Right lung (tissue), 5 donors: ENCODE measurements around the gene HBA2. TPM values are rescaled to one million over a fixed set of nuclear protein-coding genes. Genes with fewer than 3 reads are reported as not detected.
"Not testable (repeated sequence)": the region's sequence is repeated elsewhere in the genome, so short reads cannot be mapped to it uniquely, and the experiment has no call there.

ENCODE experiments used
- DNase-seq, 2 donors: peaks; one replicate each; pipeline ENCODE4 v3.0.0-alpha.2; 2013
- polyA plus RNA-seq, 5 donors: library from polyadenylated mRNA; unstranded; fragments of 120-200 nt; gene quantifications; one replicate each; pipeline versions ENCODE4 v1.2.1 to v1.2.3, GENCODE V29; 2013; ENCODE audit warnings: inconsistent platforms in 1 of 5, low replicate concordance in 1 of 5; ENCODE audit not compliant: insufficient read length in 5 of 5, insufficient read depth in 1 of 5

The HBA2 gene
- polyA plus RNA-seq, 5 donors, result 1,399 to 4,244 (median 2,803) TPM

DNA sequence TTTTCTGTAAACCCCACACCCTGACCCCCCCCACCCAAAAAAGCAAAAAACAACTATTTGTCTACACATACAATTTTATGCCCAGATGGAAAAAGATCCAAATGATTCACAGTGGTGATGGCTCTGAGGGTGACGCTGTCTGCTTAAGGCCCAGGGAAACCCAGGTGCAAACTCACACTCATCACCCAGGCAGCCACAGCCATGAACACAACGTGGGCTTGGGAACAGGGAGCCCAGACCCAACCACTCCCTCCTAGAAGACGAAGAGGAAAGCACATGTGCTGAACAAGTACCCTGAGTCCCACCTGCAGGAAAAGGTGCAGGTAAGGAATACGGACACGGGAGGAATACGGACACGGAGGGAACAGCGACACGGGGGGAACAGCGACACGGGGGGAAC, 13.0 kb downstream of the HBA2 start:
- DNase-seq, result no peak

DNA sequence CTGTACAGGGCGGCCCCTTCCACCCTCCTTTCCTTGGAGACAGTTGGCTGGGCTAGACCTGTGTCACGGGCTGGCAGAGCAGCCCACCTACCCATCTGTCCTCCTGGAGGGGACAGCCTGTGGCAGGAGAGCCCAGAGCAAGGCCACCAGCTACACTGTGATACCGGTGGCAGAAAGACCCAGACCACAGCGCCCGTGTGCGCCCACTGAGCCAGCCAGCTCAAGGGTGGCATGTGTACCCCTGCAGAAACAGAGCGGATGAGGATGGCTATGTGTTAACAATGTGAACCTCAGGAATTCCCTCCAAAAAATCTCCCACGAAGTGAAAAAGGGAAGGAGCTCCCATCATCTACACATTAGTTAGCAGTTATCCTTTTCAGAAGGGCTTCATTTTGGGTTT, 14.7 kb downstream of the HBA2 start:
- no peak for DNase-seq

DNA sequence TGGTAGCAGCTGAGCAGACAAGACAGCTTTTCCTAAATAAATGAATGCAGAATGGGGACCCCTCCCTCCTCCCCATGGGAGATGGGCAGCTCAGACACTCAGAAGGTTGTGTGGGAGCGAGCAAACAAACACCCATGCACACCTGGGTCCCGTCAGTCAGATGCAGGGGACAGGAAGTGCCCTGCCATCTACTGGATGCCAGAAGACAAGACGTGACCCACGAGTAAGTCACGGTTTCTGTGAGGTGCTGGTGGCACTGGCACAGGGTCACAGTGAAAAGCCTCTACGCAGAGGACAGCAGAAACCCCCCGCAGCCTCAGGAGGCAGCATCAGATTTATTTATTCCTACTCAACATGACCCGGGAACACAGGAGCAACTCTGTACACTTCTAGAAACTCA, 16.0 kb downstream of the HBA2 start:
- DNase-seq, result no peak

DNA sequence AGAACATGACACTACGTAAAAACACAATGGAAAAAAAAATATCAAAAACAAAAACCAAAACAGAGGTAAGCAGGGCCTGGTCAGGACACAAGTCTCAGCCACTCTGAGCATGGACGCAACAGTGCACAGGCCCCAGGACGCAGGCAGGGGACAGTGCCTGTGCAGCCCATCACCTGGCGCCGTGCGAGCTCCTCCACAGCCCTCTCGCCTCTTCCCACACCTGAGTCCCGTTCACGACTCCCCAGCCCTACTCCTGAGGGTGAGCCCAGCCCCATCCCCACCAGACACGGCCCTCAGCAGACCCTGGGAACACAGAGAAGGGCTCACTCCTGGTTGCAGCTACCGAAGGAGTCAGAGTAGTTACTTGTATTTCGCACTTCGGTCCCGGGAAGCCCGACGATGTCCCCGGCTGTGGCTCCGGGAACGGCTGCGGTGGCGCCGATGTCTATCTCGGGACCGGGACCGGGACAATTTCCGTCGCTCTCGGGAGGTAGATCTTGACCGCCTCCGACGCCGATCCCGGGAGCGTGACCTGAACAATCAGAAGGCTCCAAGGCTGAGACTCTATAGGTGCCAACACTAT, 17.0 kb downstream of the HBA2 start:
- no peak for DNase-seq

DNA sequence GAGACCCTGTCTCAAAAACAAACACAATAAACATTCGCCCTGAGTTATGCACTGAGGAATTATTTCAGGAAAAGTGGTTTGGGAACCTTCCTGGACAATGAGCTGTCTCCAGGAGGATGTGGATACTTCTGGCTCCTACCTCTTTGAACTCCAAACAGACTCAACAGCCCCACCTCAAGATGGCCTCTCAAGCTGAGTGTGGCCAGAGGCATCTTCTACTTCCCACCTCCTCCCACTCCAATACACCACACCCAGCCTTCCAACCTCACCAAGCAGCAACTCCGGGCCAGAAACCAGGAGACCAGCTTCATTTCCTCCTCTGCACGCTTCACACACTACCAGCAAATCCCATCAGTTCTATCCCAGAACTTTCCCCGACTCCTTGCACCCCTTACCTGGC, 19.2 kb downstream of the HBA2 start:
- no peak for DNase-seq

DNA sequence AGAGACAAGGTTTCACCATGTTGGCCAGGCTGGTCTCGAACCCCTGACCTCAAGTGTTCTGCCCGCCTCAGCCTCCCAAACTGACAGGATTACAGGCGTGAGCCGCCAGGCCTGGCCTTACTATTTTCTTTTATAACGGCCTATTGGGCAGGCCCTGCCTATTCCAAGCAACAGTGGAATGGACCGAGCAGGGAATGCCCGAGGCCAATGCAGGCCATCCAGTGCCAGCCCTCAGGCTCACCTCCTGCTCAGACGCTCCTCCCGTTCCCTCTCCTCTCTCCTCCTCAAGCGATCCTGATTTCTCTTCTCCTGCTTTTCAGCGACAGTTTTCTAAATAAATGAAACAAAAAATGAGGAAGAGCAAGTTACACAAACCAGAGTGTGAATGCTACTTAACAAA, 20.0 kb downstream of the HBA2 start:
- no peak for DNase-seq

DNA sequence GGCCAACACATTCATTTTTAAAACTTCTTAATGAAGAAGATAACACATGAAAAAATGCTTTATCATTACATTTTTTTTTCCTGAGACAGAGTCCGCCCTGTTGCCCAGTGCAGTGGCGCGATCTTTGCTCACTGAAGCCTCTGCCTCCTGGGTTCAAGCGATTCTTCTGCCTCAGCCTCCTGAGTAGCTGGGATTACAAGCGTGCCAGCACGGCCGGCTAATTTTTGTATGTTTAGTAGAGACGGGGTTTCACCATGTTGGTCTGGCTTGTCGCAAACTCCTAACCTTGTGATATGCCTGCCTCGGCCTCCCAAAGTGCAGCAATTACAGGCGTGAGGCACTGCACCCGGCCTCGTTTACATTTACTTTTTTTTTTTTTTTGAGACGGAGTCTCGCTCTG, 20.8 kb downstream of the HBA2 start:
- DNase-seq, result no peak

DNA sequence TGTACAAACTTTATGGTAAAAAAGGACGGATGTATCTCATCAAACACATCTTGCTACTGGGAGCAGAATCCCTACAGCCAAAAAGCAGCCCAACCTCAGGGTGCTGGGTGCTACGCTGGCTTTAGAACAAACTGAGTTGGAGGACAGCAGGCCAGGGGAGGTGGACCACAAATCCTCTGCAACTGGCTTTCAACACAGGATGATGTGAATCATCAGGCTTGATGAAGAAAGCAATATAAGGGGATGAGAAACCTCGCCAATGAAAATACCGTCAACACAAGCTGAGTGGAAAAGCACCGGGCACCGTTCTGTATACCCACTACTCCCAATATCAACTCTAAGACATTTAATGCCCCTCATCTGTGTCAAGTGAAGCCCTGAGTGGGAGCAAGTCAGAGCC, 21.8 kb downstream of the HBA2 start:
- no peak for DNase-seq

DNA sequence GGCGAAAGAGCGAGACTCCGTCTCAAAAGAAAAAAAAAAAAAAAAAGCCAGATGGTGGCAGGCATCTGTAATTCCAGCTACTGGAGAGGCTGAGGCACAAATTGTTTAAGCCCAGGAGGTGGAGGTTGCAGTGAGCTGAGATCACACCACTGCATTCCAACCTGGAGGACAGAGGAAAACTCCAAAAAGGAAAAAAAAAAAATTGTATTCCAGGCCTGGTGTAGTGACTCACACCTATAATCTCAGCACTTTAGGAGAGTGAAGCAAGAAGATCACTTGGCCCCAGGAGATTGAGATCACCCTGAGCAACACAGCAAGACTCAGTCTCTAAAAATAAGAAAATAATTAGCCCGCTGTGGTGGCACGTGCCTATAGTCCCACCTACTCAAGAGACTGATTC, 27.7 kb downstream of the HBA2 start:
- no peak for DNase-seq

DNA sequence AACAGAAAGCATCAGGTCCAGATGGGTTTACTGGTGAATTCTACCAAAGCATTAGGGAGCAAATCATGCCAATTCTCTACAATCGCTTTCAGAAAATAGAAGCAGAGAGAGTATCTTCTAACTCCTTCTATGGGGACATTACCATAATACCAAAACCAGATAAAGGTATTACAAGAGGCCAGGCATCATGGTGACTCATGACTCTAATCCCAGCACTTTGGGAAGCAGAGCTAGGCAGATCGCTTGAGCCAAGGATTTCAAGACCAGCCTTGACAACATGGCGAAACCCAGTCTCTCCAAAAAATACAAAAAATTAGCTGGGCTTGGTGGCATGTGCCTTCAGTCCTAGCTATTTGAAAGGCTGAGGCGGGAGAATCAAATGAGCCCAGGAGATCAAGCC, 30.6 kb downstream of the HBA2 start:
- no peak for DNase-seq

DNA sequence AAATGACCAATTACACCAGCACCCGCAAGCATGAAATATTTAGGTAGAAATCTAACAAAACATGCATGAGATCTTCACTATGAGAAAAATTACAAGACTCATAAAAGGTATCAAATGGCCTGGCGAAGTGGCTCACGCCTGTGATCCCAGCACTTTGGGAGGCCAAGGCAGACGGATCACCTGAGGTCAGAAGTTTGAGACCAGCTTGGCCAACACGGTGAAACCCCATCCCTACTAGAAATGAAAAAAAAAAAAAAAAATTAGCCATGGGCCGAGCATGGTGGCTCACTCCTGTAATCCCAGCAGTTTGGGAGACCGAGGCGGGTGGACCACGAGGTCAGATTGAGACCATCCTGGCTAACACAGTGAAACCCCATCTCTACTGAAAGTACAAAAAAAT, 31.4 kb downstream of the HBA2 start:
- not testable (repeated sequence) for DNase-seq

DNA sequence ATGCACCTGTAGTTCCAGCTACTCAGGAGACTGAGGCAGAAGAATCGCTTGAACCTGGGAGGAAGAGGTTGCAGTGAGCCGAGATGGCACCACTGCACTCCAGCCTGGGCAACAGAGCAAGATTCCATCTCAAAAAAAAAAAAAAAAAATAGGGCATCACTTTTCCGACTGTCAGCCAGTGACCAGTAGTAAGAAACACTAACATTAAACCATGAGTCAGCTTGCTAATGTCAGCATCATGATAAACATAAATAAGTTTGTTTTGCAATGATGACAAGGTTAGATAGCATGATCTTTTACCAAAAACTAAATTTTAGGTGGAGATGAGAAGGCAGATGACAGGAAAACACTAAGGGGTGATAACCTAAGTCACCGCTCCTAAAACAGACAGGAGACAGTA, 36.7 kb downstream of the HBA2 start:
- not testable (repeated sequence) for DNase-seq

DNA sequence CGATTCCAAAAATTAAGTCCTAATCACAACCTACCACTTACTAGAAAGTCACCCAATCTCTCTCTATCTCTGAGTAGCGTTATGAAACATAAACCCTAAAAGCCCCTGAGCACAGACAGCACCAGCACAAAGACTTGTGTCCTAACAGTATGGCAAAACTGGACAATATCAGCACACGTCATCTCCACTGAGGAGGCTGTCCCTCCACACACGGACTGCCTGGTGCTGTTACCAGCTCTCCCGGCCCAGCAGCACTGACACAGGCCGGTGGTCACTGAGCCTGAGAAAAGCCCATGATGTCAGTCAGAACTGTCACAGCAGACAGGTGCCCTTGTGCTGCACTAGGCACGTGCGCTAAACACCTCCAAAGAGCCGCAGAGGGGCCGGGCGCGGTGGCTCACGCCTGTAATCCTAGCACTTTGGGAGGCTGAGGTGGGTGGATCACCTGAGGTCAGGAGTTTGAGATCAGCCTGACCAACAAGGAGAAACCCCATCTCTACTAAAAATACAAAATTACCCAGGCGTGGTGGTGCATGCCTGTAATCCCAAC, 39.0 kb downstream of the HBA2 start:
- not testable (repeated sequence) for DNase-seq

DNA sequence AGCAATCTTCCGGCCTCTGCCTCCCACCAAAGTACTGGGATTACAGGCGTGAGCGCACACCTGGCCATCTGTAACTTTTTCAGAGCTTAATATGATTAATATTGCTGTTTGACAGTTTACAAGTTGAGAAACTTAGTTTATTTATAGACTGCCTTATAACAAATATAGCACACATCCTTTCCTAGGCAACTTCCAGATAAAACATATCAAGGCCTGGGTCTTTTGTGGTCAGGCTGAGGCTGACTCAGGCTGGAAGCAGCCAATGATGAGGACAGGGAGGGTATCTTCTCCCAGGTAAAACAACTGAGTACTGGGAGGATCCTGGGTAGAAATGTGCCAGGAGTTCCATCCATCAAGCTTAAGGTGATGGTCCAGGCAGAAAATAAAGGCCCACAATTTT, 40.3 kb downstream of the HBA2 start:
- no peak for DNase-seq

DNA sequence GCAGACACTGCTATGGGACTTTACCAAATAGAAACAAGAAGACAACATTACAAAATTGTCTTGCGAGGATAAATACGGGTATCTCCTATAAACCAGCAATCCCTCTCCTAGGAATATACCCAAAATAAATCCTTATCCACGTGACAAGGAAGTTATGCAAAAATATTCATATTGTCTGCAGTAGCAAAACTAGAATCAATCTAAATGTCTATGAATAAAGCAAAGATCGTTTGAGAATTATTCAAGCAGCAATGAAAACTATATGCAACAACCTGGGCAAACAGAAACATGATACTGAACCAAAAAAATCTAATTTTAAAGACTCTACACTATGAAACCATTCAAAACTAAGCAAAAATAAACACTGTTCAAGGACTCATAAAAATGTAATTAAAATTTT, 47.3 kb downstream of the HBA2 start:
- no peak for DNase-seq

Other genes starting within 250 kb of the HBA2 start
- gene POLR3K, start 119.3 kb upstream of the HBA2 start, polyA plus RNA-seq, result 10 to 100 TPM in 3 of 5 donors, 1 to 10 TPM in 2; 9.0 to 13.7 (median 10.6) TPM
- gene SNRNP25, start 119.0 kb upstream of the HBA2 start, polyA plus RNA-seq, result 10 to 100 TPM; 35.8 to 57.7 (median 37.3) TPM
- gene RHBDF1, start 100.2 kb upstream of the HBA2 start, polyA plus RNA-seq, result 10 to 100 TPM; 32.1 to 48.2 (median 43.1) TPM
- 10 to 100 TPM; 19.5 to 50.8 (median 26.3) TPM for gene MPG, start 94.7 kb upstream of the HBA2 start, polyA plus RNA-seq
- gene NPRL3, start 34.2 kb upstream of the HBA2 start, polyA plus RNA-seq, result 10 to 100 TPM; 26.8 to 37.3 (median 30.2) TPM
- gene HBZ, start 20.2 kb upstream of the HBA2 start, polyA plus RNA-seq, result 1 to 10 TPM in 4 of 5 donors, under 1 TPM in 1; 0.69 to 6.9 (median 4.8) TPM
- 10 to 100 TPM in 2 of 5 donors, 1 to 10 TPM in 3; 2.4 to 19.6 (median 7.0) TPM for gene HBM, start 6.9 kb upstream of the HBA2 start, polyA plus RNA-seq
- 1,000 to 10,000 TPM in 4 of 5 donors, 100 to 1,000 TPM in 1; 605 to 2,429 (median 1,859) TPM for gene HBA1, start 3.8 kb downstream of the HBA2 start, polyA plus RNA-seq
- 1 to 10 TPM in 3 of 5 donors, under 1 TPM in 2; 0.36 to 1.9 (median 1.1) TPM for gene HBQ1, start 7.6 kb downstream of the HBA2 start, polyA plus RNA-seq
- gene LUC7L, start 56.6 kb downstream of the HBA2 start, polyA plus RNA-seq, result 100 to 1,000 TPM; 121 to 164 (median 135) TPM
- 10 to 100 TPM; 43.7 to 60.7 (median 49.0) TPM for gene FAM234A, start 61.9 kb downstream of the HBA2 start, polyA plus RNA-seq
- gene RGS11, start 103.1 kb downstream of the HBA2 start, polyA plus RNA-seq, result 1 to 10 TPM; 2.0 to 5.4 (median 4.8) TPM
- gene ARHGDIG, start 107.7 kb downstream of the HBA2 start, polyA plus RNA-seq, result 1 to 10 TPM in 2 of 5 donors, under 1 TPM in 3; 0.33 to 2.4 (median 0.69) TPM
- gene PDIA2, start 110.3 kb downstream of the HBA2 start, polyA plus RNA-seq, result under 1 TPM; 0.25 to 0.99 (median 0.49) TPM
- 10 to 100 TPM; 12.0 to 23.1 (median 17.7) TPM for gene AXIN1, start 179.8 kb downstream of the HBA2 start, polyA plus RNA-seq
- 10 to 100 TPM; 44.1 to 67.7 (median 48.7) TPM for gene MRPL28, start 197.7 kb downstream of the HBA2 start, polyA plus RNA-seq
- gene PGAP6, start 209.1 kb downstream of the HBA2 start, polyA plus RNA-seq, result 10 to 100 TPM; 32.5 to 52.5 (median 37.7) TPM
- 100 to 1,000 TPM; 155 to 247 (median 168) TPM for gene NME4, start 224.3 kb downstream of the HBA2 start, polyA plus RNA-seq
- gene DECR2, start 229.0 kb downstream of the HBA2 start, polyA plus RNA-seq, result 10 to 100 TPM in 3 of 5 donors, 1 to 10 TPM in 2; 7.9 to 27.0 (median 14.4) TPM